Measurements from ENCODE around the gene VEGFD. TPM values are rescaled to one million over a fixed set of nuclear protein-coding genes. Genes with fewer than 3 reads are reported as not detected.

Gene VEGFD
- total and polyA plus RNA-seq, 2 donors (not counting 1 experiment from before 2014, with no cell fraction given): 2.0 to 7.9 TPM

GRCh38 chrX:15395789-15396188 is 11.6 kb upstream of the VEGFD start:
- DNase-seq (ENCODE audit: low read depth in 2 of 2): no peak
- Histone ChIP-seq H3K4me2 (ENCODE audit: extremely low read depth, insufficient read depth, low read length) (no peak overlapping the region), H3K4me3 (replicated peaks in 1 of 4; ENCODE audit: control extremely low read depth in 1 of 4, insufficient read depth in 1 of 4, low read depth in 3 of 4, low read length in 4 of 4) (no peak overlapping the region), H3K27ac (ENCODE audit: insufficient read depth, low read length) (no peak overlapping the region), H3K79me2 (ENCODE audit: control insufficient read depth, insufficient read depth, low read length) (no peaks in the 10 kb centered on the region), H4K20me1 (ENCODE audit: control insufficient read depth, extremely low read depth, insufficient read depth, low read length) (no peaks in the 10 kb centered on the region), H3K9me3 (ENCODE audit: control insufficient read depth, insufficient read depth, low read depth, low read length) (no peaks in the 10 kb centered on the region), H3K9ac (ENCODE audit: insufficient read depth, low read length) (no peak overlapping the region), H2AFZ (ENCODE audit: low read length) (no peak overlapping the region), H3K27me3 (ENCODE audit: control insufficient read depth, insufficient read depth, low read length) (no peaks in the 10 kb centered on the region), H3K4me1 (ENCODE audit: control insufficient read depth, extremely low read depth, insufficient read depth, low read length) (no peaks in the 10 kb centered on the region), H3K36me3 (ENCODE audit: control insufficient read depth, insufficient read depth, low read length) (no peaks in the 10 kb centered on the region)
- no peak for TF ChIP-seq EZH2 (IDR thresholded peaks at IDR 0.05; ENCODE audit: low read length, missing control alignments)
- TF ChIP-seq CTCF (conservative IDR thresholded peaks at IDR 0.05 in 1 of 2, IDR thresholded peaks at IDR 0.05 in 1 of 2; ENCODE audit: low read depth in 1 of 2, low read length in 2 of 2): no peak

- Histone ChIP-seq H3K4me2 (ENCODE audit: extremely low read depth, insufficient read depth, low read length) (no peak overlapping the region), H4K20me1 (ENCODE audit: control insufficient read depth, extremely low read depth, insufficient read depth, low read length) (no peaks in the 10 kb centered on the region), H3K9ac (ENCODE audit: insufficient read depth, low read length) (no peak overlapping the region), H3K27me3 (ENCODE audit: control insufficient read depth, insufficient read depth, low read length) (no peaks in the 10 kb centered on the region), H3K4me3 (replicated peaks in 1 of 4; ENCODE audit: control extremely low read depth in 1 of 4, insufficient read depth in 1 of 4, low read depth in 3 of 4, low read length in 4 of 4) (no peak overlapping the region), H3K4me1 (ENCODE audit: control insufficient read depth, extremely low read depth, insufficient read depth, low read length) (no peaks in the 10 kb centered on the region), H3K79me2 (ENCODE audit: control insufficient read depth, insufficient read depth, low read length) (no peaks in the 10 kb centered on the region), H3K27ac (ENCODE audit: insufficient read depth, low read length) (no peak overlapping the region), H3K36me3 (ENCODE audit: control insufficient read depth, insufficient read depth, low read length) (no peaks in the 10 kb centered on the region), H3K9me3 (ENCODE audit: control insufficient read depth, insufficient read depth, low read depth, low read length) (no peaks in the 10 kb centered on the region), H2AFZ (ENCODE audit: low read length) (no peak overlapping the region)
- TF ChIP-seq CTCF (conservative IDR thresholded peaks at IDR 0.05 in 1 of 2, IDR thresholded peaks at IDR 0.05 in 1 of 2; ENCODE audit: low read depth in 1 of 2, low read length in 2 of 2) (no peak), EZH2 (IDR thresholded peaks at IDR 0.05; ENCODE audit: low read length, missing control alignments) (no peak)
- DNase-seq (ENCODE audit: low read depth in 2 of 2): no peak
Observed at GRCh38 chrX:15391850-15392249, 7.6 kb upstream of the VEGFD start.

DNA sequence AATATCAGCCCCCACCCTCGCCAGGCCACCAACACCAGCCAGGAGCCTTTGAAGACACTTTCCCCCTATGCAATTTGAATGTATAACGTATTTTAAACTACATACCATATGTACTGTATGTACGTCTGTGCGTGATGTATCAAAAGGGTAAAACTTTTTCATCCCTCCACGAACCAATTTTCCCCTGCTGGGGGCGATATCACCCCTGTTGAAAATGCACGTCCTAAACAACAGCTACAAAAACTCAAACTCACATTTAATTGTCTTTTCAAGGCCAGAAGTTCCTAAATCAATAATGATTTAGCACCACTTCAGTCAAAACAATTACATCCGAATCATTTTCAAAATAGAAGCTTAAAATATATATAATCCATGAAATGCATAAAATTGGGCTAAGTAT is 1.4 kb downstream of the VEGFD start:
- peak in 1 of 2 donors; percentile 23 for DNase-seq (ENCODE audit: low read depth in 2 of 2)
- Histone ChIP-seq H2AFZ (ENCODE audit: low read length) (no peak overlapping the region), H4K20me1 (ENCODE audit: control insufficient read depth, extremely low read depth, insufficient read depth, low read length) (no peaks in the 10 kb centered on the region), H3K9ac (ENCODE audit: insufficient read depth, low read length) (no peak overlapping the region), H3K27me3 (ENCODE audit: control insufficient read depth, insufficient read depth, low read length) (no peaks in the 10 kb centered on the region), H3K4me2 (ENCODE audit: extremely low read depth, insufficient read depth, low read length) (no peak overlapping the region), H3K27ac (ENCODE audit: insufficient read depth, low read length) (no peak overlapping the region), H3K36me3 (ENCODE audit: control insufficient read depth, insufficient read depth, low read length) (no peaks in the 10 kb centered on the region), H3K4me1 (ENCODE audit: control insufficient read depth, extremely low read depth, insufficient read depth, low read length) (no peaks in the 10 kb centered on the region), H3K9me3 (ENCODE audit: control insufficient read depth, insufficient read depth, low read depth, low read length) (no peaks in the 10 kb centered on the region), H3K4me3 (replicated peaks in 1 of 4; ENCODE audit: control extremely low read depth in 1 of 4, insufficient read depth in 1 of 4, low read depth in 3 of 4, low read length in 4 of 4) (peak overlapping the region in 2 of 4 experiments; percentile 6 to 40), H3K79me2 (ENCODE audit: control insufficient read depth, insufficient read depth, low read length) (no peaks in the 10 kb centered on the region)
- TF ChIP-seq EZH2 (IDR thresholded peaks at IDR 0.05; ENCODE audit: low read length, missing control alignments): no peak
- TF ChIP-seq CTCF (conservative IDR thresholded peaks at IDR 0.05 in 1 of 2, IDR thresholded peaks at IDR 0.05 in 1 of 2; ENCODE audit: low read depth in 1 of 2, low read length in 2 of 2): peak; percentile 6 to 26
